Activated T-cell treated with anti-CD3 and anti-CD28 coated beads, Interleukin-2, amount 50 U/mL, for 48 hours (primary cell): Measurements from ENCODE around the gene LAMA3.

Experiments
- DNase-seq, 2 experiments: peaks; one replicate each; pipeline ENCODE4 v3.0.0-alpha.2; 2020

Gene LAMA3

GRCh38 chr18:23881778-23882177 lies 192.5 kb downstream of the LAMA3 start:
- no peak for DNase-seq

DNA sequence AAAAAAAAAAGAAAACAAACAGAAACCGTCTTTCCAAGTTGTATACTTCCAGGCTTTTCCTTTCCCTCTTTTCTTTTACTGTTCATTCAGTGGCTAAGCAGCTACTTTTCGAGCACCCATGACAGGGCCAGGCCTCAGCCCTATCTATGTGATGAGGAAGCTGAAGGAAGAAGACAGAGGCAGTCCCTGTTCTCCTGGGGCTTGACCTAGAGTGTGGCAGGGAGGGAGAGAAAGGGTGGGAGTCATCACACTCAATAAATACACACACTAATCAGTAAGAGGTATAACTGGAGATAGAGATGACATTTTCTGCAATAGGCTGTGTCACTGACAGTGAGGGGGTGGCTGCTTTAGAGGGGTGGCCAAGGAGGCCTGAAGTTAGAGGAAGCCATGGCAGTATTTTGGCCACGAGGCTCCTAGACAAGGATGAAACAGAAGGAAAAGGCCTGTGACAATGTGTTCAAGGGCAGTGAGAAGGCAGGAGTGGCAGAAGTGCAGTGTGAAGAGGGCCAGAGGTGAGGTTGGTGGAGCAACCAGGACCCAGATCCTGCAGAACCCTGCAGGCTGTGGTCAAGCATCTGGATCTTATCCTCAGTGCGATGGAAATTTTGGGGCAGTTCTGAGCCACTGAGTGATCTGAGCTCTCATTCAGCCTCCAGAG lies 193.5 kb downstream of the LAMA3 start:
- no peak for DNase-seq

- DNase-seq = no peak
Observed at GRCh38 chr18:23883277-23883790, 194.1 kb downstream of the LAMA3 start.

DNA sequence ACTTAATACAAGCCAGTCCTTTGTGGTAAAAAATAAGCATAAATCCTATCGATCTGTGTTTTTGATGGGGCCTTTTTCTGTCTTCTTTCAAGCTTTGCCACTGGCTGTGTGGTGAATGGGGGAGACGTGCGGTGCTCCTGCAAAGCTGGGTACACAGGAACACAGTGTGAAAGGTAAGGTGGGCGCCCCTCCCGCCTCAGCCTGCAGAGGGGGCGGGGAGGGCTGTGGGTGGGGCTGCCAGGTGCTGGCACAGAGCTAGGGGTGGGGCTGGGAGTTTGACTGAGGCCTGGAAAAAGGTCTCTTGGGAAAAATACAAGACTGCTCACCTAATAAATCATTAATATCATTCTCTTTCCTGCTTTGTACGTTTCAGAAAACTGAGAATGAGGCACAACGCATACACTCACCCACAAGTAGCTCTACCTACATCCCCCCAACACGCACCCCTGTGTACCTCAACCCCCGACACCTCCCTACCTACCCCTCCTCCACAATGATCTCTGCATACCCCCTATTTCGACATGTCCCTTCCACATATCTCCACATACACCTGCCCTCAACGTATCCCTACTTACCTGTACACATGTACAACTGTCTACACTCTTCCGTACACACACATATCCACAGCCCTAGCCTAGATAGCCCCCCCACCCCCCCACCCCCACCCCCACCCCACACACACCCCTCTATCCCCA lies 195.6 kb downstream of the LAMA3 start:
- DNase-seq = no peak

DNA sequence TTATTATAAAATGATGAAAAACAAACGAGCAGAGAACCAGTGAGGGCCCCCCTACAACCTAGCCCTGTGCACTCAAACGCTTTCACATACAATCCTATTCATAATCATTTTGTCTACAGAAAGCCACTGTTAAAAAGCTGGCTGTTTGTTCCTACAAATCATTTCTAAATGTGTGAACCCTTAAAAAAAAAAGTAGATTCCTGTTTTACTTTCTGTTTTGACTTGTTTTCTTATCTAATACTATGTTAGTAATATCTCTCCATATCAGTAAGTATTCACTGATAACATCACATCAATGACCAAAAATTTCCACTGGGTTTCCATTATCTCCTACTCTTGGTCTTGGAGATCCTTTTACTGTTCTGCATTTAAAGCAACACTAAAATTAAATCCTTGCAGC lies 196.5 kb downstream of the LAMA3 start:
- DNase-seq = no peak

GRCh38 chr18:23887035-23887434 lies 197.8 kb downstream of the LAMA3 start:
- DNase-seq = no peak

DNA sequence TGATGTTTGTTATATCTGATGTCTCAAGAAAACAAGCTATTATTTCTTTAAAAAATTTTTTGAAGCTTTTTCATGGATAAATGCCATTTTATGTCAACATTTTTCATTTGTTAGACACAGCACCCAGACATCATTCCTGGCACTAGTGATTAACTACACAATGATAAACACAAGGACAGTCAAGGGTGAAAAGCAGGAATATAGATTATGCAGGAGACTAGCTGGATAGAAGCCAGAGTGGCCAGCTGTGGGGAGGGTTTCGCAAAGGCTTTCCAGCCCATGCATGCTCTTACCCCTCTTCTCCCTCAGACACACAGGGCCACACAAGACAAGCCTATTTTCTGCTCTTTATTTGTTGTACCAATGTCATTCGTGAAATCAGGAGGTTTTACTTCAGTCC lies 198.2 kb downstream of the LAMA3 start:
- no peak for DNase-seq

DNA sequence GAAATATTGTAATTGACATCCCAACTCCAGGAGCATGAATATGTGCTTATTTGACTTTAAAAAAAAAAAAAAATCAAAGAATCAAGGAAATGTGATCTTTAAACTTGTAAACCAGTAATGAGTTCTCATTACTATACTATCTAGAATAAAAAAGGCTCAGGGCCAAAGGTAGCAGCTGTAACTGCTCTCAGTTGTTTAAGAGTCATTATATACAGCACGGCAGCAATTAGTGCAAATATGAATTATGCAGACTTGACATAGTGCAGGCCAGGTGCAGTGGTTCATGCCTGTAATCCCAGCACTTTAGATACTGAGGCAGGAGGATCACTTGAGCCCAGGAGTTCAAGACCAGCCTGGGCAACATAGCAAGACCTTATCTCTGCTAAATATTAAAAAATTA lies 199.6 kb downstream of the LAMA3 start:
- no peak for DNase-seq

DNA sequence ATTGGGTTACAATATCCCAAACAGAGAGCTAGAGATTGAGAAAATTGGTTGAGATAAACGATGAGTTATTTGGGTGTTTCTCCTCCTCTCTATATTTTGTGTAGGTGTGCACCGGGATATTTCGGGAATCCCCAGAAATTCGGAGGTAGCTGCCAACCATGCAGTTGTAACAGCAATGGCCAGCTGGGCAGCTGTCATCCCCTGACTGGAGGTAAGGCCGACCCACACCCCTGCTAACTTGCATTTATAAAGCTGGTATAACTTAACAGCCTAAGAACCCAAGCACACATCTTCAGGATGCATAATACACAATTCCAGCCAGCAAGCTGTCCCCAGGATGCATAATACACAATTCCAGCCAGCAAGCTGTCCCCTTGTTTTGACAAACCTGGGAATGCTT lies 200.7 kb downstream of the LAMA3 start:
- no peak for DNase-seq

- DNase-seq = no peak
Observed at GRCh38 chr18:23890589-23890988, 201.3 kb downstream of the LAMA3 start.

DNA sequence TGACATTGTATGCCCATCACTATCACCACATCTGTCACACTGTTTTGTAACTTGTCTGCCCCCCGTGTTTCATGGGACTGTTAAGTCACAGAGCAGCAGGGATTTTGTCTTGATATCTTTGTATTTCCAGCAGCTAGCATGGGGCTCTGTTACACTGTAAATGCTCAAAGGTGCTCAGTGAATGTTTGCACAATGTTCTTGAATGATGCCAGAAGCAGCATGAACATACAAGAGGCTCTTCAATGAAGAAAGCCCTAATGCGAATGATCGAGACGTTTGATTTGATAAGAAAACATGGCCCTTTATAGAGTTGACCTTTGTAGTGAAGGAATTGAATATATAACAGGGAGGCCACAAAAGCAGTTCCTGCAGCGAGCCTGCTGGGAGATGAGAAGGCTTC lies 204.4 kb downstream of the LAMA3 start:
- DNase-seq = no peak

GRCh38 chr18:23894661-23895175 lies 205.5 kb downstream of the LAMA3 start:
- no peak for DNase-seq

GRCh38 chr18:23897291-23897690 lies 208.0 kb downstream of the LAMA3 start:
- DNase-seq = no peak

DNA sequence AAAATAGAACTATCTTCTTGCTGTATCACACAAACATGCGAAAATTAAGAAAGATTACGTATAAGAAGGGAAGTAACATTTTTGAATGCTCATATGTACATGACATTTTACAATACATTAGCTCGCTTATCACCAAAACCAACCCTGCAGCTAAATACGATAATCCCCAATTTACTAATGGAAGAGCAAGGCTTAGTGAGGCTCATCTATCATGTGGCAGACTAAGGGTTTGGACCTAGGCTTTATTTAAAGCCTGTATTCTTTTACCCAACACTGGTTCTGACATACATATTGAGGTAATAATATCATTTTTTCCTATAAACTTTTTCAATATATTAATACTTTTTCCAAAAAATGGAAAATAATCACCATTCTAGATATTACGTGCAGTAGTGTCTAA lies 208.5 kb downstream of the LAMA3 start:
- DNase-seq = no peak

DNA sequence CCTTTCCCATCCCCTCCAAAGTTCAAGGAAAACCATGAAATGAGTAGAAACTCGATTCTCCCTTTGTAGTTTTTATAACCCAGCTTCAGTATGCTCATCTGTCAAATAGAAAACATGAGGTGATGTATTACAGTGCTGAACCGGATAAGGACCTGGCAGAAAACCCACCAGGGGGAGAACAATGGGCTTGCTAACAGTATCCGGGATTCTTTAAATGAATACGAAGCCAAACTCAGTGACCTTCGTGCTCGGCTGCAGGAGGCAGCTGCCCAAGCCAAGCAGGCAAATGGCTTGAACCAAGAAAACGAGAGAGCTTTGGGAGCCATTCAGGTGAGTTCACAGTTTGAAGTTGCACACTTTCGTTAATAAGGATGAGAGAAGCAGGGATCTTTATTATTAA lies 211.7 kb downstream of the LAMA3 start:
- no peak for DNase-seq

- DNase-seq = no peak
Observed at GRCh38 chr18:23902396-23902795, 213.1 kb downstream of the LAMA3 start.

GRCh38 chr18:23903971-23904370 lies 214.7 kb downstream of the LAMA3 start:
- no peak for DNase-seq

GRCh38 chr18:23906658-23907057 lies 217.4 kb downstream of the LAMA3 start:
- DNase-seq = no peak

DNA sequence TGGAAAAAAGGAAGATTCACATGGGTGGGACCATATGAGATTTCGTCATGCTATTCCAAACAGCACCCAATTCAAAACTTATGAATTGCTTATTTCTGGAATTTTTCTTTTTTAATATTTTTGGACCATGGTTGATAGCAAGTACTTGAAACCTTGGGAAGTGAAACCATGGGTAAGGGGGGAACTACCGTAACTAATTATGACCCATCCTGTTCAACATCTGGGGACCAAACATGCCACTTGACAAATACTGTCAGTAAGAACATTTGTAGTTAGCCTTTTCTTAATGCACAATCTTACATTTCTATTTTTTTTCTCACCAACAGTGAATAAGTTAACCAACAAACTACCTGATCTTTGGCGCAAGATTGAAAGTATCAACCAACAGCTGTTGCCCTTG lies 219.6 kb downstream of the LAMA3 start:
- no peak for DNase-seq

- DNase-seq = no peak
Observed at GRCh38 chr18:23910032-23910431, 220.8 kb downstream of the LAMA3 start.

DNA sequence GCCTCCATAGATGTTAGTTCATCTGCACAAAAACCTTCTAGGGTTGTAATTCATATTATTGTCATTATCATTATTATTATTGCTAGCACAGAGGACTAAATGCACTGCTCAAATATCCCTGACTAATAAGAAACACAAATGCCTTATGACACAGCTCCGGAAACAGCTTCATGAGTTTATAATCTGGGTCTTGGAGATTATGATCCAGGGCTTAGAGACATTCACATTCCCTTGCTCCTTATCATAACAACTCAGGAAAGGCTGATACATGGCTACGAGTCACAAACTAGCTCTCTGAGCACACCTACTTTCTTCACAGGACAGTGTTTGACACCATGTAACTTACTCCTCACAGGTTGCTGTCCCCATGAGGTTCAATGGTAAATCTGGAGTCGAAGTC lies 223.1 kb downstream of the LAMA3 start:
- no peak for DNase-seq

GRCh38 chr18:23916338-23916737 lies 227.1 kb downstream of the LAMA3 start:
- no peak for DNase-seq

GRCh38 chr18:23918395-23919032 lies 229.3 kb downstream of the LAMA3 start:
- DNase-seq = peak; percentile 86 to 91

GRCh38 chr18:23920054-23920453 lies 230.8 kb downstream of the LAMA3 start:
- DNase-seq = no peak
